Cardiac fibroblast (primary cell): ENCODE results near the gene MTHFD1.

Experiments
- DNase-seq, 2 donors: peaks; one replicate each; pipeline versions ENCODE4 v3.0.0 to v3.0.0-alpha.2; 2010; ENCODE audit warnings: low read depth in 2 of 2
- H3K4me3 ChIP-seq, 2 donors: replicated peaks in 1 of 2; 1 replicate in 1 of 2; 2 replicates in 1 of 2; pipeline ENCODE4 v1.5.1; 2011; ENCODE audit warnings: low read depth in 2 of 2, low read length in 2 of 2, mild to moderate bottlenecking in 2 of 2, moderate library complexity in 1 of 2
- TF ChIP-seq, protein P1 (sequence below): IDR thresholded peaks from one replicate; pipeline ENCODE4 v1.5.1; 2011; ENCODE audit warnings: low read depth, mild to moderate bottlenecking, low read length, inconsistent platforms

The MTHFD1 gene

DNA sequence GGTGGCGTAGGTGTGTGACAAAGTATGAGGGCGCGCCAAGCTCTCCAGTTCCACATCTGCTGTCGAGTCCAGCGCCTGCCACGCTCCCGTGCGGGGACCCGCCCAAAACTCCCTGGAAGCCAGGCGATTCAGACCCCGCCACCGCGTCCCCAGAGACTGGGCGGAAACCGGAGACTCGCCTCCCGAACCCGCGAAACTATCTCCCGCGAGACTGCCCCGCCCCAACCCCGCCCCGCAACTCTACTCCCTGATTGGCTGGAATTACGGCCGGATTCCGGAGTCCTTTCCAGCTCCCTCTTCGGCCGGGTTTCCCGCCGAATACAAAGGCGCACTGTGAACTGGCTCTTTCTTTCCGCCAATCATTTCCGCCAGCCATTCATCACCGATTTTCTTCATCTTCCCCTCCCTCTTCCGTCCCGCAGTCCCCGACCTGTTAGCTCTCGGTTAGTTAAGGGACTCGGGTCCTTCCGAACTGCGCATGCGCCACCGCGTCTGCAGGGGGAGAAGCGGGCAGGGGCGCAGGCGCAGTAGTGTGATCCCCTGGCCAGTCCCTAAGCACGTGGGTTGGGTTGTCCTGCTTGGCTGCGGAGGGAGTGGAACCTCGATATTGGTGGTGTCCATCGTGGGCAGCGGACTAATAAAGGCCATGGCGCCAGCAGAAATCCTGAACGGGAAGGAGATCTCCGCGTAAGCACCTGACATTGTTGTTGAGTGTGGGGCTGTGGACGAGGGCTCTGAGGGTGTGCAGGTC lies at the start of gene MTHFD1:
MTHFD1 (plus strand) TSS at position 572 of the 751 bp plus-strand sequence; CDS start at position 647, 75 bp downstream.
- TF ChIP-seq, protein P1, sequence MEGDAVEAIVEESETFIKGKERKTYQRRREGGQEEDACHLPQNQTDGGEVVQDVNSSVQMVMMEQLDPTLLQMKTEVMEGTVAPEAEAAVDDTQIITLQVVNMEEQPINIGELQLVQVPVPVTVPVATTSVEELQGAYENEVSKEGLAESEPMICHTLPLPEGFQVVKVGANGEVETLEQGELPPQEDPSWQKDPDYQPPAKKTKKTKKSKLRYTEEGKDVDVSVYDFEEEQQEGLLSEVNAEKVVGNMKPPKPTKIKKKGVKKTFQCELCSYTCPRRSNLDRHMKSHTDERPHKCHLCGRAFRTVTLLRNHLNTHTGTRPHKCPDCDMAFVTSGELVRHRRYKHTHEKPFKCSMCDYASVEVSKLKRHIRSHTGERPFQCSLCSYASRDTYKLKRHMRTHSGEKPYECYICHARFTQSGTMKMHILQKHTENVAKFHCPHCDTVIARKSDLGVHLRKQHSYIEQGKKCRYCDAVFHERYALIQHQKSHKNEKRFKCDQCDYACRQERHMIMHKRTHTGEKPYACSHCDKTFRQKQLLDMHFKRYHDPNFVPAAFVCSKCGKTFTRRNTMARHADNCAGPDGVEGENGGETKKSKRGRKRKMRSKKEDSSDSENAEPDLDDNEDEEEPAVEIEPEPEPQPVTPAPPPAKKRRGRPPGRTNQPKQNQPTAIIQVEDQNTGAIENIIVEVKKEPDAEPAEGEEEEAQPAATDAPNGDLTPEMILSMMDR, result no peak
- peak; percentile 100 for DNase-seq
- peak within 1 kb of the TSS; percentile 81 to 83 for H3K4me3 ChIP-seq

DNA sequence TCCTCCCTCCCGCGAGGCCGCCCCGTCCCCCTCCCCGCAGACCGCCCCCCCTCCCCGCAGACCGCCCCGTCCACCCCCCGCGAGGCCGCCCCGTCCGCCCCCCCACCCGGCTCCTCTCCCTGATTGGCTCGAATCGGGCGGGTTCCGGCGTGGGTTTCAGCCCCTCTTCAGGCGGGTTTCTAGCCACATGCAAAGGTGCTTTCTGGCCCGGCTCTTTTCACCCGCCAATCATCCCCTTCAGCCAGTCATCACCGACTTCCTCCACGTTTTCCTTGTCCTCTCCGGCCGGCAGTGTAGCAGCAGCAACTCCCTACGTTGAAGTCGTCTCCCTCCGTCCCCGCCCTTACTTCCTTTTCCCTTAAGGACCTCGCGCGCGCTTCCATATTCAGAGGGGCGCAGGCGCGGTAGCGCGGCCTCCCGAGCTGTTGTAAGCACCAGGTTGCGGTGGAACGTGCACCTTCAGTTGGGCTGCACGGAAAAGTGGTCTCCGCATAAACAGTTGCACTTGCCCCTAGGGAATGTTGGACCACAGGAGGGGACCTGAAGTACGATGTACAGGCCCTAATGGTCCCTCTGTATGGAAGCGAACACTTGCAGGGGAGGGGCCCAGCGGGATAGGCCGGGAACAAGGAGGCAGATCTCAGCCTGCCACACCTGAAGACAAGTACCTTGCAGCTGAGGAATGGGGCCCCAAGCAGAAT lies 49.4 kb upstream of the MTHFD1 start:
- H3K4me3 ChIP-seq, result peak overlapping the region; percentile 76 to 78
- DNase-seq, result peak; percentile 98 to 99
- TF ChIP-seq, protein P1, result no peak

DNA sequence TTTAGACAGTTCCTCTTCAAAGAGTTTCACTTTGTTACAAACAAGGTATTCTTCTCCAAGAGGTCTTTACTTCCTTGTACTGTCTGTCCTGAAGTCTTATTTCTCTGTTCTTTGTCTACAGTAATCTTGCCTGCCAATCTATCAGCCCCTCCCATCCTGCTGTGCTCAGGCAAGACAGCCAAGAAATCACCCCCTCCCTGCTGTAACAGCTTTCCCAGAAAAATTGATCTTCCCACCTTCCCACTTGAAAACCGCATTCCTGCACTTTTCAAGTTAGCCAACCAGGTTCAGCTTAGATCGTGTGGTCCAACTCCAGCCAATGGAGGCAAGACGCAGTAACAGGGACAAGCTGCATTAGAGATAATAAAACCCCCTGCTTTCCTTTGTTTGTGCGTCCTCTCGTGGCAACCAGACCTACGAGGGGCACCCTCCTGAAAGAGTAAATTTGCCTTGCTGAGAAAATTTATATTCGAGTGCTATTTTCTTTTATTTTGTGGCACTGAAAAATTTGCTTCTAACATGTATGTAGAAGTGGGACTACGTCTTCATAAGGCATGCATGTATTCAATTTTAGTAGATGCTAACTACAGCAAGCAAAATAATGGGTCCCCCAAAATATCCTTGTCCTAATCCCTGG lies 47.5 kb upstream of the MTHFD1 start:
- no peak overlapping the region for H3K4me3 ChIP-seq
- no peak for DNase-seq
- TF ChIP-seq, protein P1, result no peak

DNA sequence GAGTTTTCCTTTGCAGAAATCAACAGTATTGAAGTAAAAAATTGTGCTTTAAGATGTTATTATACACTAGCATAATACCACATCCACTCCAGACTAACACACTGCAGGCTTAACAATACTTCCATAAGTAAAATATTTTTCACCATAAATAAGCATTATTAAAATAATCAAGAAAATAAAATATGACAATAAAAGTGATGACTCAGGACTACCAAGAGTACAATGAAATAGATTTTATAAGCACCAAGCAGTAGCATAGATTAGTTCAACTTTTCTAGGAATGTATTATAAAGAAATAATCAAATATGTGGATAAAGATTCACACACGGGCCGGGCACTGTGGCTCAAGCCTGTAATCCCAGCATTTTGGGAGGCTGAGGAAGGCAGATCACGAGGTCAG lies 40.4 kb upstream of the MTHFD1 start:
- TF ChIP-seq, protein P1, result no peak
- no peak overlapping the region for H3K4me3 ChIP-seq

DNA sequence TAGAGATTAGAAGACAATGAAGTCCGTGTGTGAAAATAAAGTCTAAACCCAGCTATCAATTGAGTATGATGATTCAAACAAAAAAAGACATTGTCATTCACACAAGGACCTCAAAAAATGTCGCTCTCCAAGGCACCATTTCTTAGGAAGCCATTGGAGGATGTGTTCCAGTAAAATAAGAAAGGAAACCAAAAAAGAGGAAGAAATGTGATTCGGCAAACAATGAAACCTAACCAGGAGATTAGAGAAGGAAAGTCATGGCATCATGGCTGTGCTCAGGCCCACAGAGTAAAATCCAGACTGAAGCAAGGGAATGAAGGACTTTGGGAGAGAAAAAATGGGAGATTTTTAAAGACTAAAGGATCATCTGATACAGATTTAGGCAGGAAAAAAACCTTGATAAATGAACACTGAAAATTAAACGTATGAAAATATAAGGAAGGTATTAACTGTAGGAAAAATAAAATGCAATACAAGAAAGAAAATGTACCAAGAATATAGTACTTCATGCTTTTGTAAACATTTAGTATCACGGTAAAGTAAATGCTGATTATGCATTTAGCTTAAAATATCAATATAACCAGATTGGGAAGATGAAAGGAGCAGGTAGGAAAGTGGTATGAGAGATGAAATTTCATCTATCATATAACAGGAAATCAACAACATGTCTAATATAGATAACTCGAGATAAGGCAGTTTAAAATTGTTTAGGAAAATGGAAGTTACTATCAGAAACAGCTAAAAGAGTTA lies 38.2 kb upstream of the MTHFD1 start:
- TF ChIP-seq, protein P1, result no peak
- no peak overlapping the region for H3K4me3 ChIP-seq
- DNase-seq, result no peak

More for the DNA sequence above, 40.4 kb upstream of the MTHFD1 start:
- DNase-seq, result no peak

DNA sequence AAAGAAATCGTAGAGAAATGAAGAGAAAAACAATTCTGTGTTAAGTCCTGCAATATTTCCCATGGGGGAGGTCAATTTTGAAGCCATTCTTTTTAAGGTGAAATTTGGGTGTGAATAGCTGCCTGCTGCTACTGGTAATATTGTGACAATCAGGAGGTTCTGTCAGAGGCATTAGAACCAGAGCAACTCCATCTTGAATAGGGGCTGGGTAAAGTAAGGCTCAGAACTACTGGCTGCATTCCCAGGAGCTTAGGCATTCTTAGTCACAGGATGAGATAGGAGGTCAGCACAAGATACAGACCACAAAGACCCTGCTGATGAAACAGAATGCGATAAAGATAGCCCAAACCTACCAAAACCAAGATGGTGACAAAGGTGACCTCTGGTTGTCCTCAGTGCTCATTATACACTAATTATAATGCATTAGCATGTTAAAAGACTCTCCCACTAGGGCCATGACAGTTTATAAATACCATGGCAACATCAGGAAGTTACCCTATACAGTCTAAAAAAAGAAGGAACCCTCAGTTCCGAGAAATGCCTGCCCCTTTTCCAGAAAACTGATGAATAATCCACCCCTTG lies 24.8 kb upstream of the MTHFD1 start:
- H3K4me3 ChIP-seq, result no peak overlapping the region
- TF ChIP-seq, protein P1, result no peak

More for the DNA sequence above, 24.8 kb upstream of the MTHFD1 start:
- DNase-seq, result peak; percentile 46 to 49
